Bronchial epithelial cell (primary cell): ENCODE measurements around the gene MGMT. TPM values are rescaled to one million over a fixed set of nuclear protein-coding genes. Genes with fewer than 3 reads are reported as not detected.
A peak's percentile ranks its signal among the peaks of the same experiment; 100 is the strongest.

Experiments used
- DNase-seq: peaks from one replicate; pipeline ENCODE4 v3.0.0-alpha.2; 2010; ENCODE audit warnings: low read depth
- FAIRE-seq: peaks from 2 replicates; lab custom pipeline; 2011; peaks lifted over from hg19 to GRCh38; lab: Jason Lieb, UNC
- H3K27me3 ChIP-seq: 2 replicates; pipeline ENCODE4 v1.5.1; 2011; ENCODE audit warnings: low read length; ENCODE audit not compliant: control insufficient read depth, insufficient read depth
- H3K36me3 ChIP-seq: 2 replicates; pipeline ENCODE4 v1.5.1; 2011; ENCODE audit warnings: low read length; ENCODE audit not compliant: control insufficient read depth, insufficient read depth
- H3K4me3 ChIP-seq: 2 replicates; pipeline ENCODE4 v1.5.1; 2011; ENCODE audit warnings: mild to moderate bottlenecking, low read depth, low read length, control low read depth
- CTCF ChIP-seq: IDR thresholded peaks from 2 replicates; pipeline ENCODE4 v1.5.1; 2011; ENCODE audit warnings: mild to moderate bottlenecking, moderate library complexity, low read length, control low read depth, inconsistent platforms; ENCODE audit not compliant: insufficient read depth, severe bottlenecking
- total RNA-seq: library from RNA; depleted of rRNA; stranded (reverse); fragments of >200 nt; gene quantifications from 2 replicates; pipeline ENCODE4 v1.2.1, GENCODE V29; 2014

MGMT gene
- total RNA-seq, 1 donor from 2014 or later, result 19.7 TPM

GRCh38 chr10:129690248-129691070, 223.4 kb downstream of the MGMT start:
- FAIRE-seq, result no peak
- Histone ChIP-seq H3K4me3 (no peak overlapping the region), H3K27me3 (no peaks in the 10 kb centered on the region), H3K36me3 (no peaks in the 10 kb centered on the region)
- TF ChIP-seq CTCF, result no peak
- DNase-seq, result peak; percentile 2

- H3K36me3 ChIP-seq, result no peaks in the 10 kb centered on the region
- FAIRE-seq (peak; percentile 43), DNase-seq (no peak)
- no peak overlapping the region for H3K4me3 ChIP-seq
- TF ChIP-seq CTCF, result no peak
- no peaks in the 10 kb centered on the region for H3K27me3 ChIP-seq
Measured at GRCh38 chr10:129692695-129693094, 225.7 kb downstream of the MGMT start.

GRCh38 chr10:129693382-129693781, 226.3 kb downstream of the MGMT start:
- Histone ChIP-seq H3K4me3 (no peak overlapping the region), H3K27me3 (no peaks in the 10 kb centered on the region), H3K36me3 (no peaks in the 10 kb centered on the region)
- FAIRE-seq (no peak), DNase-seq (no peak)
- no peak for TF ChIP-seq CTCF

- FAIRE-seq (no peak), DNase-seq (no peak)
- TF ChIP-seq CTCF, result no peak
- H3K36me3 ChIP-seq, result no peaks in the 10 kb centered on the region
- no peak overlapping the region for H3K4me3 ChIP-seq
- H3K27me3 ChIP-seq, result no peaks in the 10 kb centered on the region
Measured at GRCh38 chr10:129694184-129694583, 227.1 kb downstream of the MGMT start.

GRCh38 chr10:129694691-129695243, 227.7 kb downstream of the MGMT start:
- no peaks in the 10 kb centered on the region for H3K27me3 ChIP-seq
- no peak for DNase-seq
- H3K36me3 ChIP-seq, result no peaks in the 10 kb centered on the region
- H3K4me3 ChIP-seq, result no peak overlapping the region
- no peak for FAIRE-seq
- TF ChIP-seq CTCF, result no peak

GRCh38 chr10:129695671-129696070, 228.6 kb downstream of the MGMT start:
- Histone ChIP-seq H3K4me3 (no peak overlapping the region), H3K27me3 (no peaks in the 10 kb centered on the region), H3K36me3 (no peaks in the 10 kb centered on the region)
- no peak for DNase-seq
- FAIRE-seq, result no peak
- no peak for TF ChIP-seq CTCF
